Skeletal muscle satellite cell (primary cell): ENCODE data around the gene RPS6KA2.

Source experiments
- H3K27me3 ChIP-seq: 2 replicates; pipeline ENCODE4 v1.7.0; 2013; ENCODE audit warnings: low read length; ENCODE audit not compliant: control insufficient read depth, insufficient read depth
- H3K36me3 ChIP-seq: 2 replicates; pipeline ENCODE4 v1.7.0; 2013; ENCODE audit warnings: mild to moderate bottlenecking, control low read depth, low read length; ENCODE audit not compliant: insufficient read depth
- H3K4me1 ChIP-seq: 2 replicates; pipeline ENCODE4 v1.7.0; 2013; ENCODE audit warnings: low read length; ENCODE audit not compliant: control insufficient read depth, insufficient read depth
- H3K4me2 ChIP-seq: 2 replicates; pipeline ENCODE4 v1.7.0; 2013; ENCODE audit warnings: mild to moderate bottlenecking, low read length
- H3K4me3 ChIP-seq: 2 replicates; pipeline ENCODE4 v1.7.0; 2013; ENCODE audit warnings: low read length
- H3K9ac ChIP-seq: 2 replicates; pipeline ENCODE4 v1.7.0; 2013; ENCODE audit warnings: mild to moderate bottlenecking, low read depth, low read length, moderate library complexity
- H3K9me3 ChIP-seq: replicated peaks from 2 replicates; pipeline ENCODE4 v1.7.0; 2013; ENCODE audit warnings: mild to moderate bottlenecking, control low read depth, low read length

RPS6KA2 gene

DNA sequence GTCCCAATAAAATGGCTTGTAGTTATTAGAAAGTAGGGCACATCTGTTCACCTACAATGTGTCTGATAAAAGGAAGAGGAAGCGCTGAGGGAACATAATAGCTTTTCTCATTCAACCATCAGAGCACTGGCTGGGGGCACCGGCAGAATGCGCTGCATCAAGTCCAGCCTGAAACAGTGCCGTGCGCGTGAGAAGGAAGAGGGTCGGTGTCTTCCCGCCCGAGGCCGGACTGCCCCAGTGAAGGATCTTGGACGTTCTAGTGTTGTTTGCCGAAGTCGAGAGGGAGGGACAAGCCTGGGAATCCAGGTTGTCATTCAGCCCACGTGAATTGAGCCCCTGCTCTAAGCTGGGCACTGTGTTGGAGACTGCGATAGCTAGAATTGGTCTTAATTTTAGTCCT lies 182.6 kb downstream of the RPS6KA2 start:
- Histone ChIP-seq H3K4me2 (no peak overlapping the region), H3K36me3 (peaks cover 90% of the 10 kb centered on the region), H3K4me1 (no peaks in the 10 kb centered on the region), H3K4me3 (no peak overlapping the region), H3K27me3 (no peaks in the 10 kb centered on the region), H3K9me3 (no peaks in the 10 kb centered on the region), H3K9ac (no peak overlapping the region)

DNA sequence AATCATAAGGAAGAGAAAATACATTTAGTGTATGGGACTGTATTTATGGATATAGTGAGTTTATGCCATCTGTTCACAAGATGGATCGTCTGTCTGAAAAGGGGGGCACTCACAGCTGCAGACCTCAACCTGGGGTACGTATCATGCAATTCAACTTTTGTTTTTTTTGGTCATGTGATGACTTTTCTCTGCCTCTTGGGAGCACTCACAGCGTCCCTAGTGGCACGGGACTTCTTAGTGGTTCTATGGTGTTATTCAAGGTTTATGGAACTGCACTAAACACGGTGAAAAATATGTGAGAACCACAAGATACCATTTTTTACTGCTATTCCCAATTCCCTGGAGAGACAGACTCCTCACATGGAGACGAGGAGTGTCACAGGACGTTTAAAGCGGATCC lies 183.9 kb downstream of the RPS6KA2 start:
- Histone ChIP-seq H3K9ac (no peak overlapping the region), H3K36me3 (peaks cover 85% of the 10 kb centered on the region), H3K4me1 (no peaks in the 10 kb centered on the region), H3K27me3 (no peaks in the 10 kb centered on the region), H3K4me2 (no peak overlapping the region), H3K9me3 (no peaks in the 10 kb centered on the region), H3K4me3 (no peak overlapping the region)

DNA sequence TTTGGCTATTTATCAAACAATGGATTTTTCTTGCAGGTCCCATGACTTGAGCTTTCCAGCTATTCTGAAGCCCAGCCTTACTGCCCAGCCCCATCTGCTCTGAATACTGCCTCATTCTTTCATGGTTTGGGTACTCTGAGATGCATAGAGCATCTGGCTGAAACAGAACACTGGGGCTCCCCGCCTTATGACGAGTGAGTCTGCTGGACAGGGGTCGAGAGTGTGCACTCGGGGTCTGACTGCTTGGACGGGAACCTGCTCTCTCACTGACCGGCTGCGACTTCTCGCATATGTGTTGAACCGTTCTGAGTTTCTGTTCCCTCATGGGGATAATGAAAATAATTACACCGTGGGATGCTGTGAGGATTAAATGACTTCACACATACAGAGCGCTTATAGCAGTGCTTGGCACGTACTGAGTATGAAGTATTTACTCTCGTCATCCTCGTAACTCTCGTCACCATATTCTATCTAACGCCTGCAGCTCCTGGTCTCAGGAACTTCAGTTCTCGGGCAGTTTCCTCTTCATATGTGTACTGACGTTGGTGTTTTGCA lies 184.8 kb downstream of the RPS6KA2 start:
- no peaks in the 10 kb centered on the region for H3K9me3 ChIP-seq
- H3K36me3 ChIP-seq: peaks cover 82% of the 10 kb centered on the region
- no peaks in the 10 kb centered on the region for H3K4me1 ChIP-seq
- no peaks in the 10 kb centered on the region for H3K27me3 ChIP-seq
- H3K4me2 ChIP-seq: no peak overlapping the region
- H3K9ac ChIP-seq: no peak overlapping the region
- no peak overlapping the region for H3K4me3 ChIP-seq

DNA sequence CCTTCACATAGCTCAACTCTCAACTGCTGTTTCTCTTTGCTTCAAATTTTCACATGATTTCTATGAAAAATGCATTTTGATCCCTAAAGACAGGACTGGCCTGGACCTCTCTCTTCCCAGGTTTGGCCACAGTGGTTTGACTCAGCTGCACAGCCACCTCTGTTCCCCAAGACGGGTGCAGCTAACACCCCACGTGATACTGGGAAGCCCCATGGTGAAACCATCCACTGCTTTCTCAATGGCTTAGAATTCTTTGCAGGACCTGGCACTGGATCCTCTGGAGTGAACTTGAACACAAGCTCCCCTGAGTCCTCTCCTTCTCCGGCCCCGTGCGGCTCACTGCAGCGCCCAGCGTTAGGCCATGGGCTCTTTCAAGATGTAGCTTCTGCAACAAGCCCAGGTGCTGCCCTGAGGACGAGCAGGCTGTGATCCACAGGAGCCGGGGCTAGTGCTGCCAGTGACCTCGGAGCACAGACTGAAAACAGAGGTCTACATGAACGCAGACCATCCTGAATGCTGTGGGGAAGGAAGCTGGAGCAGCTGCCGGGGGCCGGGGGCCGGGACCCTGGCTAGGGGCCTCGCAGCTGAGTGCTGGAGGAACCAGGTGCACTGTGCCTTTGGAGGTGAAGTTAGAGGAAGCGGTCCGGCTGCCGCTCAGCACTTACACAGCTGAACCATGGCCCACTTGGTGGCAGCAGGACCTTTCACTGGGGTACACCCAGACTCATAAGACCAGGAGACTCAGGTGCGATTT lies 185.5 kb downstream of the RPS6KA2 start:
- Histone ChIP-seq H3K27me3 (no peaks in the 10 kb centered on the region), H3K36me3 (peaks cover 80% of the 10 kb centered on the region), H3K9me3 (no peaks in the 10 kb centered on the region), H3K4me3 (no peak overlapping the region), H3K4me1 (no peaks in the 10 kb centered on the region), H3K9ac (no peak overlapping the region), H3K4me2 (no peak overlapping the region)

DNA sequence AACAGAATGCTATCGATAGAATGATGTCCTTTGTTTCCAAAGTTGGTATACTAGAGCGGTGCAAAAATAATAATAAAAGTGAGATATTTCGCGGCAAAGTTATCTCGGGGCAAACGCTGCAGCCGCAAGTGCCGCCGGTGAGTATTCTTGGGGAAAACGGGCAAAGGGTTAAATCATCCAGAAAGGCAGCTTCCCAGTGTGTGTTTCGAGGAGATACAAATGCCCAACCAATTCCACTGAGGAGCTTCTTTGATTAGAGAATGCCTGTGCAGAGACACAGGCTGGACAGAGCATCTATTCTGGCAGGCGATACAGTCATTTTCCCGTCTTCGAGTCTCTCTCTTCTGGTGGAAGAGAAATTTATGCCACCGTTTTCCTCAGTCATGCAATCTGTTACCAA lies 186.3 kb downstream of the RPS6KA2 start:
- H3K4me3 ChIP-seq: no peak overlapping the region
- H3K4me1 ChIP-seq: no peaks in the 10 kb centered on the region
- H3K9ac ChIP-seq: no peak overlapping the region
- no peaks in the 10 kb centered on the region for H3K27me3 ChIP-seq
- no peaks in the 10 kb centered on the region for H3K9me3 ChIP-seq
- H3K4me2 ChIP-seq: no peak overlapping the region
- H3K36me3 ChIP-seq: peaks cover 80% of the 10 kb centered on the region

DNA sequence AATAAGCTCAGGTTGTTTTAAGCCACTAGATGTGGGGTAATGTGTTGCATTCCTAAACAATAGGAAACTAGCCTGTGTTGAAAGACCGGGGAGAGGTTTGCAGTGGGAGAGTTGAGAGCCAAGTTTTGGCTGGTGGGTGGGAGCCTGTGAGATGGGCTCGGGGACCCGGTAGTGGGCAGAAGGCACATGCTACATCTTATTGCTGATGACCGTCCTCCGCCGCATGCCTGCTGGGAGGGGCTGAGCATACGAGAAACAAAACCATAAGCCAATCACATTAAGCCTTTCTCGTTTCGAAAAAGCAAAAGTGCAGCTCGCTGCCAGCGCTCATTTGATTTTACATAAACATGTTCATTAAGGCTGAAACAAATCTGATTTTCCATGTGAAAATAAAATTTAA lies 186.9 kb downstream of the RPS6KA2 start:
- H3K9me3 ChIP-seq: no peaks in the 10 kb centered on the region
- H3K27me3 ChIP-seq: no peaks in the 10 kb centered on the region
- H3K36me3 ChIP-seq: peaks cover 81% of the 10 kb centered on the region
- H3K9ac ChIP-seq: no peak overlapping the region
- H3K4me3 ChIP-seq: no peak overlapping the region
- H3K4me1 ChIP-seq: no peaks in the 10 kb centered on the region
- no peak overlapping the region for H3K4me2 ChIP-seq

DNA sequence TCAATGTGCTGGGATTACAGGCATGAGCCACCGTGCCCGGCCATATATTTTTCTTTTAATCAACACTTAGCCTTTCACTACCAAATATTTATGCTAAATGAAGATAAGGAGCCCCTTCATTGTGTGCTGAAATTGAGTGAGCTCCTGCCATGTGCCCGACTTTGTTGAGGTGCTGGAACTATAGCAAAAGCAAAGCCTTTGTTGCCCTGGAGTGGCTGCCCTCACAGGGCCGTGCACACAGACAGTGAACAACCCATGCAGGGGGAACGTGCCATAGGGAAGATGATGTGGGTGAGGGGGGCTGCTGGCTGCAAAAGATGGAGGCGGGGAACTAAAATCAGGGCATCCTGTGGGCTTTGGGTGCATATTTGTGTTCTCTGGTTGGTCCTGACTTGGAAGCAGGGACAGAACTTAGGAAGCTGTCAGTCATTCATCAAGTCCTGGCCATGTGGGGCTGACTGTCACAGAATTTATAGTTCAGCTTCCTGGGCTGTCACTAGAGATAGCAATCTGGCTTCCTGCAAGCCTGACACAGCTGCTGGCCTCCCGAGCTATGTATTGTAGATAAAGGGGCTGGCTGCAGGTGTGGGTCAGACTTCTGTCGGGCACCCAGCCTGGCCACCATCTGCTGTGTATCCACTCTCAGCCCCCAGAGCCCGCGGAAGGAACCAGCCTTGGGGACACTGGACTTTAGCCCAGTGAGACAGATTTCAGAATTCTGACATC lies 187.5 kb downstream of the RPS6KA2 start:
- Histone ChIP-seq H3K4me3 (no peak overlapping the region), H3K9ac (no peak overlapping the region), H3K4me2 (no peak overlapping the region), H3K4me1 (no peaks in the 10 kb centered on the region), H3K9me3 (no peaks in the 10 kb centered on the region), H3K36me3 (peaks cover 76% of the 10 kb centered on the region), H3K27me3 (no peaks in the 10 kb centered on the region)

DNA sequence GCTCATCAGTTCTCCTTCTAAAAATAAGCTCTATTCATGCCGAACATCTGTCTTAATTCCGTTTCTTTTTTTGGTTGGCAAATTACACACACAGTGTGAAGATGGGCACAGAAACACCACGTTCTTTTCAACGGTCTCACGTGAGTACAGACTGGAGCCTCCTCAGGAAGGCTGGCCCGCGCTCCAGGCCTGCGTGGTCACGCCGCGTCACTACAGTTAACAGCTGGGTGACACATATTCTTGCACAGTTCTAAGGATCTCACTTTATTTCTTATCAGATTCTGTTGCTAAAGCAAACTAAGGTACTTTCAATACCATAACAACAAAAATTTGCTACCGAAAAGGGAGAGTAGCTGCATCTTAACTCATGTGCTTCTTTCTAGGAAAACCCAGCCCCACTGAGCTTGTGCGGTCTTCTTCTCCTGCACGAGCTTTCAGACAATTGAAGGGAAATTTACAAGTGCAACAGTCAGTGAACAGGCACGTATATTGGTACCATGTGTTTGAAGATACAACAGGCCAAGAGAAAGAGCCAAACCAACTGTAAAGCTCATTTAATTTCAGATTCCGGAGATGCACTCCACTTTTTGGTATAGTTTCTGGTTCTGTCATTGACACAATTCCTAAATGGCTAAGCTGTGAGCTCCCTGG lies 188.7 kb downstream of the RPS6KA2 start:
- no peak overlapping the region for H3K4me2 ChIP-seq
- H3K9ac ChIP-seq: no peak overlapping the region
- H3K9me3 ChIP-seq: no peaks in the 10 kb centered on the region
- H3K36me3 ChIP-seq: peaks cover 73% of the 10 kb centered on the region
- H3K27me3 ChIP-seq: no peaks in the 10 kb centered on the region
- H3K4me3 ChIP-seq: no peak overlapping the region
- H3K4me1 ChIP-seq: no peaks in the 10 kb centered on the region

DNA sequence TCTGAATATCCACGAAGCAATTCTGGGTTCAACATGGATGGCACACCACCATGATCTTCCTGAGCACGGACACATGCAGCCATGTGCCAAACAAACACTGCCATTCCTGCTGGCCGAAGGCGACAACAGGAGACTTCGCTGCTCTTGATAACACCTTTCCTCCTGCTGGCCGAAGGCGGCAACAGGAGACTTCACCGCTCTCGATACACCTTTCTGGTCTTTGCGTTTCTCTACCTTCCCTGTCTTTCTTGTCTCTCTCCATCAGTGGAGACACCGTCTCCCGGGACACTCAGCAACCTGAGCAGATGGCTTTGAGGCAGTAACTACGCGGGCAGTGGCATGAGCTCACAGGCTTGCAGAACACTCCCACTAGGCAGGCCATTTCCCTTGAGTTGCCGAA lies 189.4 kb downstream of the RPS6KA2 start:
- H3K4me3 ChIP-seq: no peak overlapping the region
- H3K9ac ChIP-seq: no peak overlapping the region
- peaks cover 70% of the 10 kb centered on the region for H3K36me3 ChIP-seq
- no peaks in the 10 kb centered on the region for H3K27me3 ChIP-seq
- H3K4me2 ChIP-seq: no peak overlapping the region
- H3K9me3 ChIP-seq: no peaks in the 10 kb centered on the region
- no peaks in the 10 kb centered on the region for H3K4me1 ChIP-seq

DNA sequence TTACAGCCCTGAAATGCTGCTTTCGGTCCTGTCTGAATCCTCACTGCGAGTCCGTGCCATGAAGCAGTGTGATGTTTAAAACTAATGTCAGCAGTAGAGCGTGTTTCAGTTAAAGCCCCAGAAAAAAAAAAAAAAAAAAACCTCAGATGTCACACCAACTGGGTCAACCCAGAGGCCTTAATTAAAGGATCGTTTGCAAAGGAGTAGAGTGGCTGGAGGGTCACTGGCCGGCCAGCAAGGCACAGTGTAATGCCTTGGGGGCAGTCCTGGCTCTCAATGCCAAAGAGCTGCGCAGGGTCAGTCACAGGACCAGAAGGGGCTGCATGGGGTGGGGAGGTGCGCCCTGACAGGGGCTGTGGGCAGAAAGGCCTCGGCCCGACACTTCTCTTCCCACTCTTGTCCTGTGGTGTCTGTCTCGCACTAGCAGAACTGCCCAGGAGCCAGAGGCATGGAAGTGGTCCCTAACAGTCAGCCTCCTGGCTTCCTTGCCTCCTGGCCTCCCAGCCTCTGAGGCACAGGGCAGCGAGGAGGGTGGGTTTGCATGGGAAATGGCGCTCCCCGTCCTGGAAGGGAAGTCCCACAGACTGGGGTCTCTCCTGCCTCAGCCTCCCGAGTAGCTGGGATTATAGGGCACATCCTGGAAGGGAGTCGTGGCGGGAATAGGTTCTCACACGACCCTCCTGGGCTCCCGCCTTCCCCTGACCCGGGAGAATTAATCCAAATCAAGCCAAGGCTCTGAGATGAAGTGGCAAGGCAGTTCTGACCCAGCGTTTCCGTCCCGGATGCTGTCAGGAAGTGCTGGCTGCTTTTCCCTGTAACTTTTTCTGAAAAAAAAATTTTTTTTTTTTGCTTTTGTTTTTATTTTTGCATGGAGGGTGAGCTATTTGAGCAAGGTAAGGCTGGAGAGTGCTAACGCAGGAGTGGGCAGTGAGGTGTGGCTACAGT lies 190.6 kb downstream of the RPS6KA2 start:
- Histone ChIP-seq H3K4me3 (no peak overlapping the region), H3K9me3 (no peaks in the 10 kb centered on the region)

DNA sequence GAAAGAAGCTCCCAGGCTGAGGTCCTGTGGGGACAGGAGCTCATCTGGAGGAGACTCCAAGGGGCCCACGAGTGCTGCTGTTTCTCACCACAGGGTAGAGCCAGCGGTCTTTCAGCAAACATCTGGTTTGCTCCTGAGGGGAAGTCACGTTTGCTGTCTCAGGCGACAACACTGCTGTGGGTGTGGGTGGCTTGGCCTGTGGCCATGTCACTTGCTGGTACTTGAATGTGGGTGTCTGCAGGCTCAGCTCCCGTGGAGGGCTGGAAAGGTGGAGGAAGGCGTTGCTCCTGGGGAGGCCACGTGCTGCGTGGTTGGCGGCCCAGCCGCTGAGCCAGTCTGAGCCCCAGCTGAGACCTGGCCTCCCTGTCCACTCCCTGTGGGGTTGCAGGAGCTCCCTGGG lies 191.5 kb downstream of the RPS6KA2 start:
- Histone ChIP-seq H3K4me2 (no peak overlapping the region), H3K4me3 (no peak overlapping the region), H3K27me3 (no peaks in the 10 kb centered on the region), H3K4me1 (no peaks in the 10 kb centered on the region), H3K9ac (no peak overlapping the region), H3K36me3 (peaks cover 67% of the 10 kb centered on the region), H3K9me3 (no peaks in the 10 kb centered on the region)

More for the DNA sequence above, 190.6 kb downstream of the RPS6KA2 start:
- Histone ChIP-seq H3K36me3 (peaks cover 70% of the 10 kb centered on the region), H3K4me1 (no peaks in the 10 kb centered on the region), H3K4me2 (no peak overlapping the region), H3K27me3 (no peaks in the 10 kb centered on the region), H3K9ac (no peak overlapping the region)
